Activated CD8-positive, alpha-beta memory T cell treated with anti-CD3 and anti-CD28 coated beads, Interleukin-2, amount 50 U/mL, for 48 hours (primary cell): ENCODE data around the gene GRAMD1A.
"Not testable (repeated sequence)": the region's sequence is repeated elsewhere in the genome, so short reads cannot be mapped to it uniquely, and the experiment has no call there.

Experiments used
- DNase-seq: peaks from one replicate; pipeline ENCODE4 v3.0.0-alpha.2; 2020

Gene GRAMD1A

GRCh38 chr19:35021016-35021415 is 20.9 kb downstream of the GRAMD1A start:
- no peak for DNase-seq

GRCh38 chr19:35021596-35021995 is 21.5 kb downstream of the GRAMD1A start:
- no peak for DNase-seq

- DNase-seq = no peak
These were observed 22.3 kb downstream of the GRAMD1A start for GRCh38 chr19:35022460-35022859.

GRCh38 chr19:35023428-35023827 is 23.3 kb downstream of the GRAMD1A start:
- no peak for DNase-seq

GRCh38 chr19:35024095-35024494 is 24.0 kb downstream of the GRAMD1A start:
- DNase-seq = no peak

- no peak for DNase-seq
These were observed 25.8 kb downstream of the GRAMD1A start for GRCh38 chr19:35025969-35026368.

GRCh38 chr19:35026418-35026817 is 26.3 kb downstream of the GRAMD1A start:
- DNase-seq = no peak

GRCh38 chr19:35027009-35027408 is 26.9 kb downstream of the GRAMD1A start:
- no peak for DNase-seq

GRCh38 chr19:35027851-35028599 is 27.9 kb downstream of the GRAMD1A start:
- DNase-seq = no peak

GRCh38 chr19:35028600-35028885 is 28.4 kb downstream of the GRAMD1A start:
- not testable (repeated sequence) for DNase-seq

GRCh38 chr19:35029275-35029736 is 29.2 kb downstream of the GRAMD1A start:
- not testable (repeated sequence) for DNase-seq

GRCh38 chr19:35029737-35030256 is 29.7 kb downstream of the GRAMD1A start:
- peak; percentile 68 for DNase-seq

- DNase-seq = peak; percentile 87
These were observed 30.3 kb downstream of the GRAMD1A start, which contains the start of gene SCN1B for GRCh38 chr19:35030257-35031071. TSS of gene SCN1B (plus strand) at chr19:35030470. CDS start at chr19:35030821, 351 bp downstream.

- DNase-seq = no peak
These were observed 31.2 kb downstream of the GRAMD1A start for GRCh38 chr19:35031072-35031881.

- no peak for DNase-seq
These were observed 32.3 kb downstream of the GRAMD1A start for GRCh38 chr19:35032356-35032865.

GRCh38 chr19:35033067-35034004 is 33.2 kb downstream of the GRAMD1A start:
- DNase-seq = no peak

- no peak for DNase-seq
These were observed 33.9 kb downstream of the GRAMD1A start for GRCh38 chr19:35034005-35034502.

GRCh38 chr19:35034588-35035382 is 34.7 kb downstream of the GRAMD1A start:
- DNase-seq = no peak

GRCh38 chr19:35037716-35038622 is 37.8 kb downstream of the GRAMD1A start:
- DNase-seq = no peak
